Breast epithelium (tissue), 4 donors: ENCODE data around the gene DAPK1. TPM values are rescaled to one million over a fixed set of nuclear protein-coding genes. Genes with fewer than 3 reads are reported as not detected.

ENCODE experiments used
- DNase-seq, 2 donors: peaks; one replicate each; pipeline ENCODE4 v3.0.0-alpha.2; 2019; ENCODE audit warnings: low spot score in 2 of 2
- H3K27ac ChIP-seq, 2 donors: fragments of 200-600 bp; sonication (generic) in 1 of 2; one replicate each; pipeline ENCODE4 v1.5.1; 2016 to 2019; ENCODE audit warnings: mild to moderate bottlenecking in 1 of 2
- H3K27me3 ChIP-seq, 2 donors: fragments of 200-600 bp; sonication (generic) in 1 of 2; one replicate each; pipeline versions ENCODE4 v1.5.1 to v1.6.0; 2017 to 2019; ENCODE audit warnings: control low read depth in 1 of 2, mild to moderate bottlenecking in 1 of 2
- H3K36me3 ChIP-seq: fragments of 200-600 bp; one replicate; pipeline ENCODE4 v1.5.1; 2019
- H3K4me1 ChIP-seq, 2 donors: fragments of 200-600 bp; sonication (generic); one replicate each; pipeline ENCODE4 v1.5.1; 2016 to 2019; ENCODE audit warnings: control low read depth in 1 of 2
- H3K4me3 ChIP-seq, 3 donors: fragments of 200-600 bp; sonication (generic); 1 replicate in 2 of 3; 2 replicates in 1 of 3; pipeline ENCODE4 v1.5.1; 2016 to 2019; ENCODE audit warnings: mild to moderate bottlenecking in 3 of 3, moderate library complexity in 2 of 3
- H3K9me3 ChIP-seq, 2 donors: fragments of 200-600 bp; sonication (generic) in 1 of 2; one replicate each; pipeline ENCODE4 v1.5.1; 2016 to 2019; ENCODE audit warnings: control low read depth in 1 of 2
- POLR2A ChIP-seq: fragments of 450-650 bp; IDR thresholded peaks from one replicate; pipeline ENCODE4 v1.6.1; 2016; ENCODE audit warnings: antibody characterized with exemption, mild to moderate bottlenecking, moderate library complexity
- POLR2AphosphoS5 ChIP-seq, 3 donors: sonication (generic); formaldehyde crosslinking; IDR thresholded peaks; one replicate each; pipeline ENCODE4 v1.6.1; 2017; ENCODE audit warnings: antibody characterized with exemption in 3 of 3
- intact Hi-C: fragments of 100-400 bp; cut with DNase I; formaldehyde crosslinking; loops from one replicate; pipeline ENCODE4 v1.15.1; 2023; ENCODE audit warnings: low total_unique reads
- total RNA-seq, 3 donors: library from RNA; depleted of rRNA; stranded (reverse); fragments of >200 nt; gene quantifications; one replicate each; pipeline ENCODE4 v1.1.0, GENCODE V29; 2016
- TF ChIP-seq, protein P1 (sequence below), 3 donors: fragments of 450-650 bp; IDR thresholded peaks; one replicate each; pipeline ENCODE4 v1.5.1; 2016 to 2017; ENCODE audit warnings: antibody characterized with exemption in 3 of 3, mild to moderate bottlenecking in 3 of 3, moderate library complexity in 3 of 3

The DAPK1 gene
- total RNA-seq, 3 donors from 2014 or later = 14.7 to 42.6 (median 34.5) TPM

DNA sequence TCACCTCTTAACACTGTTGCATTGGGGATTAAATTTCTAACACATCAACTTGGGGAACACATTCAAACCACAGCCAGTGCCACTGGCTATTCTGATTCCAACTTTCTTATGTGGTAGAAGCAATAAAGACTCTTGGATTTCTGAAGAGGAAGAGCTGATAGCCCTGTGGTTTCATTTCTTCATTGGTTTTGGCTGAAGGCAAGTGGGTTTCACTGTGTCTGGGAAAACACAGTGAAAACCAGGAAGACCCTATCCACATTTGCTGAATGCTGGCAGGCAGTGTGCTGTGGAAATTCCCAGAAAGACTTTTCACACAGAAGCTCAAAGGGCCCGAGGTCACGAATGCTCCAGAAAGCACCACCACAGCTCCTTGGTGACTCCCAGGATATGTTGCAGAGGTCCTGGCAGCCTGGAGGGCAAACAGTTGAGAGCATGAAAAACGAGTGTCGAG lies 67.1 kb downstream of the DAPK1 start:
- Histone ChIP-seq H3K27me3 (no peaks in the 10 kb centered on the region), H3K4me1 (no peaks in the 10 kb centered on the region), H3K4me3 (no peak overlapping the region), H3K9me3 (no peaks in the 10 kb centered on the region), H3K36me3 (no peaks in the 10 kb centered on the region), H3K27ac (no peak overlapping the region)
- intact Hi-C loops = no loop called here
- DNase-seq = no peak
- TF ChIP-seq POLR2AphosphoS5 (IDR thresholded peaks at IDR 0.05) = no peak
- TF ChIP-seq, protein P1, sequence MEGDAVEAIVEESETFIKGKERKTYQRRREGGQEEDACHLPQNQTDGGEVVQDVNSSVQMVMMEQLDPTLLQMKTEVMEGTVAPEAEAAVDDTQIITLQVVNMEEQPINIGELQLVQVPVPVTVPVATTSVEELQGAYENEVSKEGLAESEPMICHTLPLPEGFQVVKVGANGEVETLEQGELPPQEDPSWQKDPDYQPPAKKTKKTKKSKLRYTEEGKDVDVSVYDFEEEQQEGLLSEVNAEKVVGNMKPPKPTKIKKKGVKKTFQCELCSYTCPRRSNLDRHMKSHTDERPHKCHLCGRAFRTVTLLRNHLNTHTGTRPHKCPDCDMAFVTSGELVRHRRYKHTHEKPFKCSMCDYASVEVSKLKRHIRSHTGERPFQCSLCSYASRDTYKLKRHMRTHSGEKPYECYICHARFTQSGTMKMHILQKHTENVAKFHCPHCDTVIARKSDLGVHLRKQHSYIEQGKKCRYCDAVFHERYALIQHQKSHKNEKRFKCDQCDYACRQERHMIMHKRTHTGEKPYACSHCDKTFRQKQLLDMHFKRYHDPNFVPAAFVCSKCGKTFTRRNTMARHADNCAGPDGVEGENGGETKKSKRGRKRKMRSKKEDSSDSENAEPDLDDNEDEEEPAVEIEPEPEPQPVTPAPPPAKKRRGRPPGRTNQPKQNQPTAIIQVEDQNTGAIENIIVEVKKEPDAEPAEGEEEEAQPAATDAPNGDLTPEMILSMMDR (IDR thresholded peaks at IDR 0.05) = no peak
- TF ChIP-seq POLR2A = no peak

DNA sequence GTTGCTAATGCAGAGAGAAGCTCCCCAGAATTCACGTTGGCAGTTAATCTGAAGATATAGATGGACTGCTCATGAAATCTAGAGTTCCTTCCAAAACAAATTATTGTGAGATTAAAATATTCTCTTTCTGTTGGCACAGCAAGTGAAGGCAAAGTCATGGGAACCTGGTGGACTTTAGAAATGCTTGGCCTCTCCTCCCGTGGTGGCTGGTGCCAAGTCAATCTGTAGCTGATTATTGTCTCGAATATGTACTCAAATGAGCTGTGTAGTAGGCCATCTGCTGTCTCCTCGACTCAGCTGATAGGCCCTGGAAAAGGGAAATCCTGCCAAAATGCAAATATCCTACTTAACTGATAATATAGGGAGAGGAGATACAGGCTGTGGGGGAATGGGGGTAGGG lies 69.3 kb downstream of the DAPK1 start:
- Histone ChIP-seq H3K27me3 (no peaks in the 10 kb centered on the region), H3K4me1 (no peaks in the 10 kb centered on the region), H3K4me3 (no peak overlapping the region), H3K36me3 (no peaks in the 10 kb centered on the region), H3K9me3 (no peaks in the 10 kb centered on the region), H3K27ac (no peak overlapping the region)
- intact Hi-C loops = no loop called here
- no peak for DNase-seq
- TF ChIP-seq POLR2AphosphoS5 (IDR thresholded peaks at IDR 0.05) (no peak), POLR2A (no peak)
- TF ChIP-seq, protein P1 (IDR thresholded peaks at IDR 0.05) = no peak

DNA sequence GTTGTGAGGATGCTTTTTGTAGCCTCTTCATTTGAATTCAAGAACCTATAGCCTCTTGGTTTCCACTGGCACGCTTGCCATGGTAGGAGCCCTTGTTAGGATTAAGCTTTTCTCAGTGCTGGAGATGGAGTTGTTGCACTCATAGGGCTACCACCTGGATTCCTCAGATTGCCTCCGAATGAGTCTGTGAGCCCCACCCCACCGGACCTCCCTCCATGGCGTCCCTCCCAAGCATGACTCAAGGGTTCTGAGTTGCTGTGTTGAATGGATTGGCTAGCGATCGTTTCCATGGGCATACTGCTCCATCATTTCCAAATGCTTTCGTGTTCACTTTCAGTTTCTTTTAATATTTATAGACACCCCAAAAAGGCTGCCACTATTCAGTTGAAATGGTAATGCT lies 69.9 kb downstream of the DAPK1 start:
- no peaks in the 10 kb centered on the region for H3K9me3 ChIP-seq
- no peak for TF ChIP-seq POLR2AphosphoS5 (IDR thresholded peaks at IDR 0.05)
- TF ChIP-seq, protein P1 (IDR thresholded peaks at IDR 0.05) = no peak
- no peak for TF ChIP-seq POLR2A
- H3K27me3 ChIP-seq = no peaks in the 10 kb centered on the region
- no peaks in the 10 kb centered on the region for H3K36me3 ChIP-seq
- no peak overlapping the region for H3K27ac ChIP-seq
- DNase-seq = no peak
- intact Hi-C loops = no loop called here
- no peak overlapping the region for H3K4me3 ChIP-seq
- H3K4me1 ChIP-seq = no peaks in the 10 kb centered on the region

DNA sequence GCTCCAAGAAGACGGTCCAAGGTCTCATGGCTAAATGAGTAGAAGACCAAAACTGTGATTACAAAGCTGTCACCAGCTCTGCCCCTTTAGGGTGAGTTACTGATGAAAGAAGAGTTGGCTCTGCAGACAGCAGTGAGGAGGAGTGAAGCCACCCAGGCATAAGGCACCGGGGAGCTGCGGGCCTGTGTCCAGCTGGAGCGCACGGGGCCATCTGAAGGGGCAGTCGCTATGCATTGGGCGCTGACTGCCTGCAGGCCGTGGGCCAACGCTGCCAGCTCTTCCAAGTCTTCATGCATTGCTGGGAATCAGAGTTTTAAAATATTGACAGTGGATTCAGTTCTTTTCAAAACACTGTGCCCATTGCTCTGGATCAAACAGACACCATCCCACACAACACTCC lies 70.3 kb downstream of the DAPK1 start:
- Histone ChIP-seq H3K27ac (no peak overlapping the region), H3K4me3 (no peak overlapping the region), H3K27me3 (no peaks in the 10 kb centered on the region), H3K36me3 (no peaks in the 10 kb centered on the region), H3K4me1 (no peaks in the 10 kb centered on the region), H3K9me3 (no peaks in the 10 kb centered on the region)
- TF ChIP-seq POLR2A (no peak), POLR2AphosphoS5 (IDR thresholded peaks at IDR 0.05) (no peak)
- TF ChIP-seq, protein P1 (IDR thresholded peaks at IDR 0.05) = no peak
- DNase-seq = no peak
- intact Hi-C loops = no loop called here

DNA sequence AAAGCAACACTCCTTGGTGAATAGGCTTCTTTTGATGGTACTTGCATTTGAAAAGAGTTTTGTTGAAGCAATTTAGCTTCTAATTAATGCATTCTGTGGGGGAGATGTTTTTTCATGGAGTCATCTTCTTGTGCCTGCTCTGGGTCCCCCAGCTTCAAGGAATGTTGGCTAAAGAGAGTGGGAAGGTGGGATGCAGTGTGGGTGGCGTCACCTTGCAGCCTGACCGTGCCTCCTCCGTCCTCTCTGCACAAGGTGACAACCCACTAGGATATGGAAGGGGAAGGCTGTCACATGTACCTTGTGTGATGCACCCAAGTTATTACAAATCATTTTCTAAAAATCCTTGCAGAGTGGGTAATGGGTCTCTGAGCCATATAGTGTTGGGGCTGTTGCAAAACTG lies 70.7 kb downstream of the DAPK1 start:
- Histone ChIP-seq H3K4me3 (no peak overlapping the region), H3K9me3 (no peaks in the 10 kb centered on the region), H3K4me1 (no peaks in the 10 kb centered on the region), H3K36me3 (no peaks in the 10 kb centered on the region), H3K27ac (no peak overlapping the region), H3K27me3 (no peaks in the 10 kb centered on the region)
- intact Hi-C loops = no loop called here
- DNase-seq = no peak
- no peak for TF ChIP-seq POLR2AphosphoS5 (IDR thresholded peaks at IDR 0.05)
- TF ChIP-seq POLR2A = no peak
- TF ChIP-seq, protein P1 (IDR thresholded peaks at IDR 0.05) = no peak
